NCI-H526 (cell line): ENCODE data around the gene PCDHGA12.
"Not testable (repeated sequence)": the region's sequence is repeated elsewhere in the genome, so short reads cannot be mapped to it uniquely, and the experiment has no call there.

Experiments used
- DNase-seq, 2 experiments: peaks; one replicate each; lab custom pipeline; 2025; lab: John Stamatoyannopoulos, UW

The PCDHGA12 gene

DNA sequence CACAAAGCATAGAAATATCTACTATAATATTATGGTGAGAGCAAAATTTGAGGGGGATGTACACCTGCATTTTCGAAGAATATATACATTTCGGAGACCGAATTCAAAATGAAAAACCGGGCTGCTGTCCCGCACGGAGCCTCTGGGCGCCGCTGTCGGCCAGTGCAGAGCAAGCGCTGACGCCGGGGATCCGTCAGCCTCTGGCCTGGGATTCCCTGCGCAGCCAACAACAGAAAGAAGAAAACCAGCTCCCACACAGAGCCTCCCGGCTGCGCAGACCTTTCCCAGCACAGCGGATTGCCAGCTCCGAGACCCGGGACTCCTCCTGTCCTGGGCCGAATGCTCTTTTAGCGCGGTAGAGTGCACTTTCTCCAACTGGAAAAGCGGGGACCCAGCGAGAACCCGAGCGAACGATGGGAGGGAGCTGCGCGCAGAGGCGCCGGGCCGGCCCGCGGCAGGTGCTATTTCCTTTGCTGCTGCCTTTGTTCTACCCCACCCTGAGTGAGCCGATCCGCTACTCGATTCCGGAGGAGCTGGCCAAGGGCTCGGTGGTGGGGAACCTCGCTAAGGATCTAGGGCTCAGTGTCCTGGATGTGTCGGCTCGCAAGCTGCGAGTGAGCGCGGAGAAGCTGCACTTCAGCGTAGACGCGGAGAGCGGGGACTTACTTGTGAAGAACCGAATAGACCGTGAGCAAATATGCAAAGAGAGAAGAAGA is 22.4 kb upstream of the PCDHGA12 start, which contains the start of gene PCDHGB6:
Gene PCDHGB6, plus strand, starts transcription at position 232 of the 716 bp plus-strand sequence. Its CDS starts 182 bp downstream, at position 414.
- peak in 1 of 2 experiments; percentile 23 for DNase-seq

DNA sequence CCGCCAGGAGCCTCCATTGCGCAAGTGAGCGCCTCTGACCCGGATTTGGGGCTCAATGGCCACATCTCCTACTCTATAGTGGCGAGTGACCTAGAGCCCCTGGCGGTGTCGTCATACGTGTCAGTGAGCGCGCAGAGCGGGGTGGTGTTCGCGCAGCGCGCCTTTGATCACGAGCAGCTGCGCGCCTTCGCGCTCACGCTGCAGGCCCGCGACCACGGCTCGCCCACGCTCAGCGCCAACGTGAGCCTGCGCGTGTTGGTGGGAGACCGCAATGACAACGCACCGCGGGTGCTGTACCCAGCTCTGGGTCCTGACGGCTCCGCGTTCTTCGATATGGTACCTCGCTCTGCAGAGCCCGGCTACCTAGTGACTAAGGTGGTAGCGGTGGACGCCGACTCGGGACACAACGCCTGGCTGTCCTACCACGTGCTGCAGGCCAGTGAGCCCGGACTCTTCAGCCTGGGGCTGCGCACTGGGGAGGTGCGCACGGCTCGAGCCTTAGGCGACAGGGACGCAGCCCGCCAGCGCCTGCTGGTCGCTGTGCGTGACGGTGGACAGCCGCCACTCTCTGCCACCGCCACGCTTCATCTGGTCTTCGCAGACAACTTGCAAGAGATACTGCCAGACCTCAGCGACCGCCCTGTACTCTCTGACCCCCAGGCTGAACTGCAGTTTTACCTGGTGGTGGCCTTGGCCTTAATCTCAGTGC is 20.6 kb upstream of the PCDHGA12 start:
- no peak for DNase-seq

DNA sequence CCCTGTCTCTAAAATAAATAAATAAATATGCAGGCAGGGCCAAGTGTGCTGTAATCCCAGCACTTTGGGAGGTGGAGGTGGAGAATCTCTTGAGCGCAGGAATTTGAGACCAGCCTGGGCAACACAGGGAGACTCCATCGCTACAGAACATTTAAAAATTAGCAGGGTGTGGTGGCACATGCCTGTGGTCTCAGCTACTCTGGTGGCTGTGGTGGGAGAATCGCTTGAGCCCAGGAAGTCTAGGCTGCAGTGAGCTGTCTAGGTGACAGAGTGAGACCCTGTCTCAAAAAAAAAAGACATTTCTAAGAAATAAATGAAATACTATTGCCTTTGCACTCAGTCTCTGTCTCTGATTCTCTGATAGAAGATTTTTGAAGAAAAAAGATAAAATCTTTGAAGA is 18.7 kb upstream of the PCDHGA12 start:
- no peak for DNase-seq

DNA sequence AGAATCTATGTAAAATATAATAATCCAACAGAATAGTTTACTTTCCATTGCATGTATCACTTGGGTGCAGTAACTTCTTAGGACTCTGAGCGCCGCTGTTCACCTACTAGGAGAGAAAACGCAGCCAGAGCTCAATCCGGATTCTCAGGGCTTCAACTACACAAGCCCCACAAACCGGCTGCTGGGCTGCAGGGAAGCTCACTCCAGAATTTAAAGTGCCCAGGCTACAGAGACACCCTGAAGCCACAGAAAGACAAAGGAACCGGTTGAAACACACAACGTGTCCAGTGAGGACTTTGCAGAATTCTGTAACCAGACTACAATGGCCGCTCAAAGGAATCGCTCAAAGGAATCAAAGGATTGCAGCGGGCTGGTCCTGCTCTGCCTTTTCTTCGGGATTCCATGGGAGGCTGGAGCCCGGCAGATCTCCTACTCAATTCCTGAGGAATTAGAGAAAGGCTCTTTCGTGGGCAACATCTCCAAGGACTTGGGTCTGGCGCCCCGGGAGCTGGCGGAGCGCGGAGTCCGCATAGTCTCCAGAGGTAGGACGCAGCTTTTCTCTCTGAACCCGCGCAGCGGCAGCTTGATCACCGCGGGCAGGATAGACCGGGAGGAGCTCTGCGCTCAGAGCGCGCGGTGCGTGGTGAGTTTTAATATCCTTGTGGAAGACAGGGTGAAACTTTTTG is 17.3 kb upstream of the PCDHGA12 start, which contains the start of gene PCDHGA10:
Gene PCDHGA10, plus strand, starts transcription at position 134 of the 686 bp plus-strand sequence. Its CDS starts 189 bp downstream, at position 323.
- peak in 1 of 2 experiments; percentile 83 for DNase-seq

DNA sequence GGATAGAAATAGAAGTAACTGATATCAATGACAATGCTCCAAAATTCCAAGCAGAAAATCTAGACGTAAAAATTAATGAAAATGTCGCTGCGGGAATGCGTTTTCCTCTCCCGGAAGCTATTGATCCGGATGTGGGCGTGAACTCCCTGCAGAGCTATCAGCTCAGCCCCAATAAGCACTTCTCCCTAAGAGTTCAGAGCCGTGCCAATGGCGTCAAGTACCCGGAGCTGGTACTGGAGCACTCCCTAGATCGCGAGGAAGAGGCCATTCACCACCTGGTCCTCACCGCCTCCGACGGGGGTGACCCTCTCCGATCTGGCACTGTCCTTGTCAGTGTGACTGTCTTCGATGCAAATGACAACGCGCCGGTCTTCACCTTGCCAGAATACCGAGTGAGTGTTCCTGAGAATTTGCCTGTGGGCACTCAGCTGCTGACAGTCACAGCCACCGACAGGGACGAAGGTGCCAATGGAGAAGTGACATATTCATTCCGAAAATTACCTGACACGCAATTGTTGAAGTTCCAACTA is 16.7 kb upstream of the PCDHGA12 start:
- no peak for DNase-seq

DNA sequence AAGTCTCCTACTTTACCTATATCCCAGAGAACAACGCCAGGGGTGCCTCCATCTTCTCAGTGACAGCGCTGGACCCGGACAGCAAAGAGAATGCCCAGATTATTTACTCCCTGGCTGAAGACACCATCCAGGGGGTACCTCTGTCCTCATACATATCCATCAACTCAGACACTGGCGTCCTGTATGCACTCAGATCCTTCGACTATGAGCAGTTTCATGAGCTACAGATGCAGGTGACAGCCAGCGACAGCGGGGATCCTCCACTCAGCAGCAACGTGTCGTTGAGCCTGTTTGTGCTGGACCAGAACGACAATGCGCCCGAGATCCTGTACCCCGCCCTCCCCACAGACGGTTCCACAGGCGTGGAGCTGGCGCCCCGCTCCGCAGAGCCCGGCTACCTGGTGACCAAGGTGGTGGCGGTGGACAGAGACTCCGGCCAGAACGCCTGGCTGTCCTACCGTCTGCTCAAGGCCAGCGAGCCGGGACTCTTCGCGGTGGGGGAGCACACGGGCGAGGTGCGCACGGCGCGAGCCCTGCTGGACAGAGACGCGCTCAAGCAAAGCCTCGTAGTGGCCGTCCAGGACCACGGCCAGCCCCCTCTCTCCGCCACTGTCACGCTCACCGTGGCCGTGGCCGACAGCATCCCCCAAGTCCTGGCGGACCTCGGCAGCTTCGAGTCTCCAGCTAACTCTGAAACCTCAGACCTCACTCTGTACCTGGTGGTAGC is 15.6 kb upstream of the PCDHGA12 start:
- not testable (repeated sequence) for DNase-seq

DNA sequence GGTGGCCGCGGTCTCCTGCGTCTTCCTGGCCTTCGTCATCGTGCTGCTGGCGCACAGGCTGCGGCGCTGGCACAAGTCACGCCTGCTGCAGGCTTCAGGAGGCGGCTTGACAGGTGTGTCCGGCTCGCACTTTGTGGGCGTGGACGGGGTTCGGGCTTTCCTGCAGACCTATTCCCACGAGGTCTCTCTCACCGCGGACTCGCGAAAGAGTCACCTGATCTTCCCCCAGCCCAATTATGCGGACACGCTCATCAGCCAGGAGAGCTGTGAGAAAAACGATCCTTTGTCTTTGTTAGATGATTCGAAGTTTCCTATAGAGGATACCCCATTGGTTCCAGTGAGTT is 15.1 kb upstream of the PCDHGA12 start:
- DNase-seq: not testable (repeated sequence)

DNA sequence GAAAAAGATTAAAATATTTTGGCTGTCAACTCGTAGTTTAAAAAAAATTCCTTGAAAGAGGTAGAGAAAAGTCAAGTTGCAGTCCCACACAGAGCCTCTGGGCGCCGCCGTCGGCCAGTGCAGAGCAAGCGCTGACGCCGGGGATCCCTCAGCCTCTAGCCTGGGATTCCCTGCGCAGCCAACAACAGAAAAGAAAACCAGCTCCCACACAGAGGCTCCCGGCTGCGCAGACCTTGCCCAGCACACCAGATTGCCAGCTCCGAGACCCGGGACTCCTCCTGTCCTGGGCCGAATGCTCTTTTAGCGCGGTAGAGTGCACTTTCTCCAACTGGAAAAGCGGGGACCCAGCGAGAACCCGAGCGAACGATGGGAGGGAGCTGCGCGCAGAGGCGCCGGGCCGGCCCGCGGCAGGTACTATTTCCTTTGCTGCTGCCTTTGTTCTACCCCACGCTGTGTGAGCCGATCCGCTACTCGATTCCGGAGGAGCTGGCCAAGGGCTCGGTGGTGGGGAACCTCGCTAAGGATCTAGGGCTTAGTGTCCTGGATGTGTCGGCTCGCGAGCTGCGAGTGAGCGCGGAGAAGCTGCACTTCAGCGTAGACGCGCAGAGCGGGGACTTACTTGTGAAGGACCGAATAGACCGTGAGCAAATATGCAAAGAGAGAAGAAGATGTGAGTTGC is 12.7 kb upstream of the PCDHGA12 start, which contains the start of gene PCDHGB7:
Gene PCDHGB7, plus strand, starts transcription at position 184 of the 679 bp plus-strand sequence. Its CDS starts 183 bp downstream, at position 367.
- peak; percentile 29 to 79 for DNase-seq

DNA sequence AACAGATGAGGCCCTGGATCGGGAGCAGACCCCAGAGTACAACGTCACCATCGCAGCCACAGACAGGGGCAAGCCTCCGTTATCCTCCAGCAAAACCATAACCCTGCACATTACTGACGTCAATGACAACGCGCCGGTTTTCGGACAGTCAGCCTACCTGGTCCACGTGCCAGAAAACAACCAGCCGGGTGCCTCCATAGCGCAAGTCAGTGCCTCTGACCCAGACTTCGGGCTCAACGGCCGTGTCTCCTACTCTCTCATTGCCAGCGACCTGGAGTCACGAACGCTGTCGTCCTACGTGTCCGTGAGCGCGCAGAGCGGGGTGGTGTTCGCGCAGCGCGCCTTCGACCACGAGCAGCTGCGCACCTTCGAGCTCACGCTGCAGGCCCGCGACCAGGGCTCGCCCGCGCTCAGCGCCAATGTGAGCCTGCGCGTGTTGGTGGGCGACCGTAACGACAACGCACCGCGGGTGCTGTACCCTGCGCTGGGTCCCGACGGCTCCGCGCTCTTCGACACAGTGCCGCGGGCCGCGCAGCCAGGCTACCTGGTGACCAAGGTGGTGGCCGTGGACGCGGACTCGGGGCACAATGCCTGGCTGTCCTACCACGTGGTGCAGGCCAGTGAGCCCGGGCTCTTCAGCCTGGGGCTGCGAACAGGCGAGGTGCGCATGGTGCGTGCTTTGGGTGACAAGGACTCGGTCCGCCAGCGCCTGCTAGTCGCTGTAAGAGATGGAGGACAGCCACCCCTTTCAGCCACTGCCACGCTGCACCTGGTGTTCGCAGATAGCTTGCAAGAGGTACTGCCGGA is 11.0 kb upstream of the PCDHGA12 start:
- no peak for DNase-seq

DNA sequence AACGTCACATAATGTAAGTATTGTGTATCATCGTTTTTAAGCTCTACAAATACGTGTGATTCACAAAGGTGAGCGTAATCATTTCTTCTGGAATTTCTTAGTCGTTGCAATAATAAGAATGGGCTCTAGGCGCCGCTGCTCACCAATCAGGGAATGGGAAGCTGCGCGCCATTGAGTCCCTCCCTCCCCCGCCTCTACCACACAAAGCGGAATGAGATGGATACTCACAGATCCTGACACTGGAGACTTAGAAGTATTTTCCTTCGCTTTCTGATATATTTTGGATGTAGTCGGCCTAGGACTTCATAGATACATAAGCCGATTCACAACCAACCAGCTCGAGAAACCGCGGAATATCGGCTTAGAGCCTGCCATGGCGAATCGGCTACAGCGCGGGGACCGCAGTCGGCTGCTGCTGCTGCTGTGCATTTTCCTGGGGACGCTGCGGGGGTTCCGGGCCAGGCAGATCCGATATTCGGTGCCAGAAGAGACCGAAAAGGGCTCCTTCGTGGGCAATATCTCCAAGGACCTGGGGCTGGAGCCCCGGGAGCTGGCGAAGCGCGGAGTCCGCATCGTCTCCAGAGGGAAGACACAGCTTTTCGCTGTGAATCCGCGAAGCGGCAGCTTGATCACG is 9.3 kb upstream of the PCDHGA12 start, which contains the start of gene PCDHGA11:
Gene PCDHGA11, plus strand, starts transcription at position 197 of the 634 bp plus-strand sequence. Its CDS starts 177 bp downstream, at position 374.
- peak in 1 of 2 experiments; percentile 27 for DNase-seq

DNA sequence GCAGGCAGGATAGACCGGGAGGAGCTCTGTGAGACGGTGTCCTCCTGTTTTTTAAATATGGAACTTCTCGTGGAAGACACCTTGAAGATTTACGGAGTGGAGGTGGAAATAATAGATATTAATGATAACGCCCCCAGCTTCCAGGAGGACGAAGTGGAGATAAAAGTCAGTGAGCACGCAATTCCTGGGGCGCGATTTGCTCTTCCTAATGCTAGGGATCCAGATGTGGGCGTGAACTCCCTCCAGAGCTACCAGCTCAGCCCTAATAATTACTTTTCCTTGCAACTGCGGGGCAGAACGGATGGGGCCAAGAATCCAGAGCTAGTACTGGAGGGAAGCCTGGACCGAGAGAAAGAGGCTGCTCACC is 8.8 kb upstream of the PCDHGA12 start:
- DNase-seq: no peak

DNA sequence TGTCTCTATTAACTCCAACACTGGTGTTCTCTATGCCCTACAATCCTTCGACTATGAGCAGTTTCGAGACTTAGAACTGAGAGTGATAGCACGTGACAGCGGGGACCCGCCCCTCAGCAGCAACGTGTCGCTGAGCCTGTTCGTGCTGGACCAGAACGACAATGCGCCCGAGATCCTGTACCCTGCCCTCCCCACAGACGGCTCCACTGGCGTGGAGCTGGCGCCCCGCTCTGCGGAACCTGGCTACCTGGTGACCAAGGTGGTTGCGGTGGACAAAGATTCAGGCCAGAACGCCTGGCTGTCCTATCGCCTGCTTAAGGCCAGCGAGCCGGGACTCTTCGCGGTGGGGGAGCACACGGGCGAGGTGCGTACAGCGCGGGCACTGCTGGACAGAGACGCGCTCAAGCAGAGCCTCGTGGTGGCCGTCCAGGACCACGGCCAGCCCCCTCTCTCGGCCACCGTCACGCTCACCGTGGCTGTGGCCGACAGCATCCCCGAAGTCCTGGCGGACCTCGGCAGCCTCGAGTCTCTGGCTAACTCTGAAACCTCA is 7.5 kb upstream of the PCDHGA12 start:
- no peak for DNase-seq

DNA sequence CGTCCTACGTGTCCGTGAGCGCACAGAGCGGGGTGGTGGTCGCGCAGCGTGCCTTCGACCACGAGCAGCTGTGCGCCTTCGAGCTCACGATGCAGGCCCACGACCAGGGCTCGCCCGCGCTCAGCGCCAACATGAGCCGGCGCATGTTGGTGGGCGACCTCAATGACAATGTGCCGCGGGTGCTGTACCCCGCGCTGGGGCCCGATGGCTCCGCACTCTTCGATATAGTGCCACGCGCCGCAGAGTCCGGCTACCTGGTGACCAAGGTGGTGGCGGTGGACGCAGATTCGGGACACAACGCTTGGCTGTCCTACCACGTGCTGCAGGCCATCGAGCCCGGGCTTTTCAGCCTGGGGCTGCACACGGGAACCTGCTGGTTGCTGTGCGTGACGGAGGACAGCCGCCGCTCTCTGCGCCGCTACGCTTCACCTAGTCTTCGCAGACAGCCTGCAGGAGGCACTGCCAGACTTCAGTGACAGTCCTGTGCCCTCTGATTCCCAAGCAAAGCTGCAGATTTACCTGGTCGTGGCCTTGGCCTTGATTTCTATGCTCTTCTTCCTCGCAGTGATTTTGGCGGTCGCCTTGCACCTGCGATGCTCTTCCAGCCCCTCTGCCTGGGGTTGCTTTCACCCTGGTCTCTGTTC is 2.4 kb upstream of the PCDHGA12 start:
- DNase-seq: no peak

DNA sequence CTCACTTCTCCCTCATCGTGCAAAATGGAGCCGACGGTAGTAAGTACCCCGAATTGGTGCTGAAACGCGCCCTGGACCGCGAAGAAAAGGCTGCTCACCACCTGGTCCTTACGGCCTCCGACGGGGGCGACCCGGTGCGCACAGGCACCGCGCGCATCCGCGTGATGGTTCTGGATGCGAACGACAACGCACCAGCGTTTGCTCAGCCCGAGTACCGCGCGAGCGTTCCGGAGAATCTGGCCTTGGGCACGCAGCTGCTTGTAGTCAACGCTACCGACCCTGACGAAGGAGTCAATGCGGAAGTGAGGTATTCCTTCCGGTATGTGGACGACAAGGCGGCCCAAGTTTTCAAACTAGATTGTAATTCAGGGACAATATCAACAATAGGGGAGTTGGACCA is 979 bp downstream of the PCDHGA12 start:
- DNase-seq: no peak

DNA sequence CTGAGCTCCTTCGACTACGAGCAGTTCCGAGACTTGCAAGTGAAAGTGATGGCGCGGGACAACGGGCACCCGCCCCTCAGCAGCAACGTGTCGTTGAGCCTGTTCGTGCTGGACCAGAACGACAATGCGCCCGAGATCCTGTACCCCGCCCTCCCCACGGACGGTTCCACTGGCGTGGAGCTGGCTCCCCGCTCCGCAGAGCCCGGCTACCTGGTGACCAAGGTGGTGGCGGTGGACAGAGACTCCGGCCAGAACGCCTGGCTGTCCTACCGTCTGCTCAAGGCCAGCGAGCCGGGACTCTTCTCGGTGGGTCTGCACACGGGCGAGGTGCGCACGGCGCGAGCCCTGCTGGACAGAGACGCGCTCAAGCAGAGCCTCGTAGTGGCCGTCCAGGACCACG is 2.0 kb downstream of the PCDHGA12 start:
- not testable (repeated sequence) for DNase-seq

DNA sequence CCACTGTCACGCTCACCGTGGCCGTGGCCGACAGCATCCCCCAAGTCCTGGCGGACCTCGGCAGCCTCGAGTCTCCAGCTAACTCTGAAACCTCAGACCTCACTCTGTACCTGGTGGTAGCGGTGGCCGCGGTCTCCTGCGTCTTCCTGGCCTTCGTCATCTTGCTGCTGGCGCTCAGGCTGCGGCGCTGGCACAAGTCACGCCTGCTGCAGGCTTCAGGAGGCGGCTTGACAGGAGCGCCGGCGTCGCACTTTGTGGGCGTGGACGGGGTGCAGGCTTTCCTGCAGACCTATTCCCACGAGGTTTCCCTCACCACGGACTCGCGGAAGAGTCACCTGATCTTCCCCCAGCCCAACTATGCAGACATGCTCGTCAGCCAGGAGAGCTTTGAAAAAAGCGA is 2.4 kb downstream of the PCDHGA12 start:
- DNase-seq: not testable (repeated sequence)

DNA sequence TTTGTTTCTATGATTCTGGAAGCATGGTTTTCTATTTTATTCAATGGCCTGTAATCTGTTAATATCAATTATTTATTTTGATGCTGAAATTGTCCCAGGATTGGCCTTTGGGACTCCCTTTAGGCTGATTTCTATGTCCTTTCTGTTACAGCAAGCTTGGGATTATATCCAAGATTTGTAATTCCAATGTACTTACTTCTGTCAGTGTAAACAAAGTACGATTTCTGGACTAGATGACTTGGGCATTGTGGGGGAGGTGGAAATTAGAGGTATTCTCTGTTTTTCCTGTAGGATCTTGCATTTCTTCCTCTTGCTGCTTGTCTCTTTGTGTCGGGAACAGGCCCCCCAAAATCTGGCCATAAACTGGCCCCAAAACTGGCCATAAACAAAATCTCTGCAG is 3.7 kb downstream of the PCDHGA12 start:
- DNase-seq: no peak

DNA sequence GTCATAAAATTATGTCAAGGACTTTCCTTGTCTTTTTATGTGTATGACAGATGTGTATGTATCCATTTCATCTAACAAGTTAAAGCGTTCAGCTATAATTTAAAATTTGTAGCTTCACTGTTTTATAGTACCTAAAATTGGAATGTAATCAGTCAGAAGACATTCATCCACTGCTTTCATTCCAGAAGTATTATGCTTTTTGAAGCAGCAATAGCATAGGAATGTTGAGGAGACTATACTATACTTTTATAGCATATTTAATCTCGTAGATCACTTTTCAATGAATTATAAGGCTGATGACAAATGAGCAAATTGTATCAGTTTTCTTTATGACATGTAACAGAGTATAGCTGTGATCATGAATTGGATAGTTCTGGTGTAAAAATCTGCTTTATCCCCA is 6.9 kb downstream of the PCDHGA12 start:
- no peak for DNase-seq
